B cell (primary cell): ENCODE measurements around the gene ANKRD42. TPM values are rescaled to one million over a fixed set of nuclear protein-coding genes. Genes with fewer than 3 reads are reported as not detected.

Experiments
- ATAC-seq: fragments of 200-7000 bp; cut with Tn5 transposase; one replicate; pipeline ENCODE4 v1.10.0; 2021; ENCODE audit warnings: low read depth, mild to moderate bottlenecking, moderate number of reproducible peaks, moderate library complexity
- CTCF ChIA-PET: fragments of 350-600 bp; sonication (Branson Sonifier 250); formaldehyde crosslinking; loops from one replicate; lab custom pipeline; 2021; ENCODE audit warnings: antibody characterized with exemption, inconsistent platforms; lab: Charles Lee
- POLR2A ChIA-PET: fragments of 350-600 bp; sonication (Branson Sonifier 250); formaldehyde crosslinking; loops from one replicate; lab custom pipeline; 2021; ENCODE audit warnings: antibody characterized with exemption; lab: Charles Lee
- DNase-seq: peaks from one replicate; pipeline ENCODE4 v3.0.0; 2013
- H2AFZ ChIP-seq: 2 replicates; pipeline ENCODE4 v1.6.1; 2012; ENCODE audit warnings: mild to moderate bottlenecking, low read depth, low read length; ENCODE audit not compliant: insufficient read depth, poor library complexity, severe bottlenecking
- H3K27ac ChIP-seq, 2 donors: 1 replicate in 1 of 2; 2 replicates in 1 of 2; pipeline ENCODE4 v1.5.1; 2012 to 2013; ENCODE audit warnings: low read length in 2 of 2, mild to moderate bottlenecking in 2 of 2, moderate library complexity in 1 of 2
- H3K27me3 ChIP-seq, 4 experiments: fragments of 200-600 bp in 1 of 4; sonication (generic) in 1 of 4; replicated peaks in 1 of 4; 1 replicate in 2 of 4; 2 replicates in 2 of 4; pipeline versions ENCODE4 v1.6.1 to v1.7.0; 2013 to 2016; ENCODE audit warnings: low read length in 3 of 4, mild to moderate bottlenecking in 2 of 4, mixed read lengths in 1 of 4, moderate library complexity in 1 of 4; ENCODE audit not compliant: insufficient read depth in 4 of 4, control insufficient read depth in 3 of 4; ENCODE audit errors: control extremely low read depth in 1 of 4
- H3K36me3 ChIP-seq, 2 experiments: replicated peaks in 1 of 2; 1 replicate in 1 of 2; 2 replicates in 1 of 2; pipeline versions ENCODE4 v1.6.1 to v1.7.1; 2013; ENCODE audit warnings: low read length in 1 of 2; ENCODE audit not compliant: insufficient read depth in 2 of 2, control insufficient read depth in 1 of 2; ENCODE audit errors: control extremely low read depth in 1 of 2, extremely low read depth in 1 of 2
- H3K4me1 ChIP-seq, 2 donors: fragments of 200-600 bp in 1 of 2; sonication (generic) in 1 of 2; 1 replicate in 1 of 2; 2 replicates in 1 of 2; pipeline versions ENCODE4 v1.5.1 to v1.6.1; 2013 to 2017; ENCODE audit warnings: low read length in 2 of 2; ENCODE audit not compliant: control insufficient read depth in 2 of 2, insufficient read depth in 2 of 2
- H3K4me2 ChIP-seq: replicated peaks from 2 replicates; pipeline ENCODE3; 2012; ENCODE audit warnings: mild to moderate bottlenecking, low read depth, low read length; ENCODE audit not compliant: poor library complexity, severe bottlenecking
- H3K4me3 ChIP-seq, 5 experiments: fragments of 200-600 bp in 1 of 5; sonication (generic) in 1 of 5; 1 replicate in 3 of 5; 2 replicates in 2 of 5; pipeline versions ENCODE4 v1.5.1 to v1.7.0; 2011 to 2016; ENCODE audit warnings: low read length in 4 of 5, mild to moderate bottlenecking in 4 of 5, low read depth in 2 of 5, control low read depth in 1 of 5, moderate library complexity in 1 of 5; ENCODE audit not compliant: insufficient read depth in 1 of 5; ENCODE audit errors: control extremely low read depth in 1 of 5, extremely low read depth in 1 of 5
- H3K79me2 ChIP-seq: fragments of 200-600 bp; sonication (generic); one replicate; pipeline ENCODE4 v1.6.0; 2016; ENCODE audit warnings: low read length; ENCODE audit not compliant: control insufficient read depth, insufficient read depth
- H3K9ac ChIP-seq: fragments of 200-600 bp; sonication (generic); 2 replicates; pipeline ENCODE4 v1.6.1; 2017; ENCODE audit warnings: mild to moderate bottlenecking, low read length, moderate library complexity
- H3K9me3 ChIP-seq, 3 donors: one replicate each; pipeline versions ENCODE4 v1.6.1 to v1.7.1; 2013; ENCODE audit warnings: low read length in 2 of 3; ENCODE audit not compliant: control insufficient read depth in 2 of 3, insufficient read depth in 1 of 3; ENCODE audit errors: control extremely low read depth in 1 of 3
- H4K20me1 ChIP-seq: 2 replicates; pipeline ENCODE4 v1.6.0; 2012; ENCODE audit warnings: mild to moderate bottlenecking, low read length; ENCODE audit not compliant: insufficient read depth, control insufficient read depth, poor library complexity, severe bottlenecking
- H3K27ac Mint-ChIP-seq: one replicate; pipeline ENCODE4 v1.8.0; 2021; ENCODE audit warnings: mixed read lengths
- H3K27me3 Mint-ChIP-seq: one replicate; pipeline ENCODE4 v1.8.0; 2021; ENCODE audit warnings: mixed read lengths
- H3K4me1 Mint-ChIP-seq: one replicate; pipeline ENCODE4 v1.8.0; 2021; ENCODE audit warnings: mixed read lengths
- H3K4me3 Mint-ChIP-seq: one replicate; pipeline ENCODE4 v1.8.0; 2021; ENCODE audit warnings: mixed read lengths
- H3K9me3 Mint-ChIP-seq: one replicate; pipeline ENCODE4 v1.8.0; 2022; ENCODE audit warnings: mixed read lengths; ENCODE audit not compliant: insufficient read depth
- CTCF ChIP-seq: fragments of 200-600 bp; IDR thresholded peaks from one replicate; pipeline ENCODE4 v1.8.0; 2022; ENCODE audit warnings: antibody characterized with exemption, mild to moderate bottlenecking
- EZH2 ChIP-seq: IDR thresholded peaks from 2 replicates; pipeline ENCODE4 v1.6.1; 2012; ENCODE audit warnings: borderline replicate concordance, low read depth, mild to moderate bottlenecking, moderate library complexity, low read length; ENCODE audit not compliant: insufficient read depth, poor library complexity, severe bottlenecking
- WGBS: methylation state at CpG from one replicate; pipeline ENCODE4 v1.1.5; 2013; ENCODE audit warnings: missing lambda C conversion rate; ENCODE audit not compliant: insufficient coverage; 5-methylcytosine and 5-hydroxymethylcytosine counted together
- intact Hi-C: fragments of 100-400 bp; cut with micrococcal nuclease; formaldehyde crosslinking; loops from one replicate; pipeline ENCODE4 v1.10.0; 2022
- polyA plus RNA-seq: library from polyadenylated mRNA; depleted of rRNA; stranded (reverse); fragments of >200 nt; gene quantifications from 2 replicates; pipeline ENCODE4 v1.2.3, GENCODE V29; 2012
- total RNA-seq, 2 donors: library from RNA; stranded (reverse); fragments of 120-200 nt in 1 of 2; gene quantifications; 1 replicate in 1 of 2; 2 replicates in 1 of 2; pipeline versions ENCODE4 v1.2.3 to v1.2.4, GENCODE V29; 2013 to 2022

Gene ANKRD42
- total and polyA plus RNA-seq, 2 donors (not counting 1 experiment from before 2014, with no cell fraction given), result 4.1 to 13.3 TPM

GRCh38 chr11:83147895-83148294 lies 45.6 kb upstream of the ANKRD42 start:
- Mint-ChIP-seq H3K27me3 (no peaks in the 10 kb centered on the region), H3K4me1 (peaks cover 4% of the 10 kb centered on the region), H3K4me3 (no peak overlapping the region), H3K27ac (no peak overlapping the region), H3K9me3 (no peaks in the 10 kb centered on the region)
- DNase-seq (no peak), ATAC-seq (no peak)
- POLR2A ChIA-PET, result interaction anchor here (0.6 kb wide), 1 partner anchor 50 kb away, joined by 4 read pairs; no protein-coding TSS in a partner anchor
- Histone ChIP-seq H3K79me2 (no peaks in the 10 kb centered on the region), H3K9me3 (no peaks in the 10 kb centered on the region), H2AFZ (no peak overlapping the region), H3K27ac (no peak overlapping the region), H3K9ac (no peak overlapping the region), H4K20me1 (no peaks in the 10 kb centered on the region), H3K27me3 (no peaks in the 10 kb centered on the region), H3K4me3 (no peak overlapping the region), H3K4me1 (no peaks in the 10 kb centered on the region), H3K36me3 (no peaks in the 10 kb centered on the region), H3K4me2 (no peak overlapping the region)
- 100% methylated on average over 3 of the region's 4 CpGs for WGBS
- intact Hi-C loops, result no loop called here
- TF ChIP-seq EZH2 (no peak), CTCF (no peak)
- CTCF ChIA-PET, result interaction anchor here (0.6 kb wide), 1 partner anchor 125 kb away, joined by 3 read pairs; no protein-coding TSS in a partner anchor

GRCh38 chr11:83150450-83150849 lies 43.1 kb upstream of the ANKRD42 start:
- ATAC-seq (no peak), DNase-seq (no peak)
- Histone ChIP-seq H3K27me3 (no peaks in the 10 kb centered on the region), H2AFZ (no peak overlapping the region), H3K9me3 (no peaks in the 10 kb centered on the region), H3K4me2 (no peak overlapping the region), H3K79me2 (peaks cover under 1% of the 10 kb centered on the region), H3K9ac (no peak overlapping the region), H3K4me3 (no peak overlapping the region), H4K20me1 (no peaks in the 10 kb centered on the region), H3K36me3 (no peaks in the 10 kb centered on the region), H3K27ac (no peak overlapping the region), H3K4me1 (peaks cover 0 to 2% of the 10 kb centered on the region in 2 donors)
- Mint-ChIP-seq H3K9me3 (no peaks in the 10 kb centered on the region), H3K4me1 (peaks cover 12% of the 10 kb centered on the region), H3K4me3 (no peak overlapping the region), H3K27ac (no peak overlapping the region), H3K27me3 (no peaks in the 10 kb centered on the region)
- no CpG with 5 or more reads among the region's 2 CpGs for WGBS
- intact Hi-C loops, result no loop called here
- TF ChIP-seq CTCF, result no peak
- no peak for TF ChIP-seq EZH2
- CTCF ChIA-PET, result interaction anchor here (0.9 kb wide), 1 partner anchor 9 kb away, joined by 3 read pairs; no protein-coding TSS in a partner anchor
- POLR2A ChIA-PET, result interaction anchor here (0.7 kb wide), 1 partner anchor 53 kb away, joined by 3 read pairs; no protein-coding TSS in a partner anchor
